ENCODE measurements around the gene PLXNA4.

The PLXNA4 gene

DNA sequence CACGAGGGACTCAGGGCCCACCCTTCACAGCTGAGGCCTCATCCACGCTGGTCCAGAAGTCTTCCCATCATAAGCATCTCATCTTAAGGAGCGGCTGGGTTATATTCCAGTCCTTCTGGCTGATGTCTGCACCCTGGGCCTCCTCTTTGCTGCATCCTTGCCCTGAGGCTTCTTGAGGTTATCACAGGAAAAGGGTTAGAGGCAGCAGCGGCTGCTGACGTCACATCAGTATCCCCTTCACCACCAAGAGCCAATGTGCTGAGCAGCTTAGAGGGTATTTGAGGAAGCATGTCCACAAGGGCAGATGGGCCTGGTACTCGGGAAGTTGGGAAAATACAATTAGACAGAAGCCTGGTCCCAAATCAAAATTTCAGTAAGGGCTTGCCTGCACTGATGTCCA is 125.1 kb downstream of the PLXNA4 start:
- H4K20me1 ChIP-seq (ENCODE audit: control insufficient read depth, insufficient read depth, low read depth, low read length): no peaks in the 10 kb centered on the region
- H3K4me2 ChIP-seq (ENCODE audit: low read length): no peak overlapping the region
- no peaks in the 10 kb centered on the region for H3K9me2 ChIP-seq (replicated peaks; ENCODE audit: control insufficient read depth, low read length)
- H3K27ac ChIP-seq (ENCODE audit: low read depth, low read length): no peak overlapping the region
- no peaks in the 10 kb centered on the region for H3K4me1 ChIP-seq (ENCODE audit: control insufficient read depth, low read length)
- no peaks in the 10 kb centered on the region for H3K9me3 ChIP-seq (ENCODE audit: control insufficient read depth, insufficient read depth, low read length)
- no peaks in the 10 kb centered on the region for H3K79me2 ChIP-seq (ENCODE audit: control insufficient read depth, low read length)
- no peaks in the 10 kb centered on the region for H3F3A ChIP-seq (ENCODE audit: control insufficient read depth, insufficient read depth)
- no peaks in the 10 kb centered on the region for H3K36me3 ChIP-seq (ENCODE audit: control insufficient read depth, low read length)
- no peaks in the 10 kb centered on the region for H3K27me3 ChIP-seq (ENCODE audit: control insufficient read depth, low read length)
- H3K4me3 ChIP-seq (ENCODE audit: low read length): no peak overlapping the region
- TF ChIP-seq, protein P1, sequence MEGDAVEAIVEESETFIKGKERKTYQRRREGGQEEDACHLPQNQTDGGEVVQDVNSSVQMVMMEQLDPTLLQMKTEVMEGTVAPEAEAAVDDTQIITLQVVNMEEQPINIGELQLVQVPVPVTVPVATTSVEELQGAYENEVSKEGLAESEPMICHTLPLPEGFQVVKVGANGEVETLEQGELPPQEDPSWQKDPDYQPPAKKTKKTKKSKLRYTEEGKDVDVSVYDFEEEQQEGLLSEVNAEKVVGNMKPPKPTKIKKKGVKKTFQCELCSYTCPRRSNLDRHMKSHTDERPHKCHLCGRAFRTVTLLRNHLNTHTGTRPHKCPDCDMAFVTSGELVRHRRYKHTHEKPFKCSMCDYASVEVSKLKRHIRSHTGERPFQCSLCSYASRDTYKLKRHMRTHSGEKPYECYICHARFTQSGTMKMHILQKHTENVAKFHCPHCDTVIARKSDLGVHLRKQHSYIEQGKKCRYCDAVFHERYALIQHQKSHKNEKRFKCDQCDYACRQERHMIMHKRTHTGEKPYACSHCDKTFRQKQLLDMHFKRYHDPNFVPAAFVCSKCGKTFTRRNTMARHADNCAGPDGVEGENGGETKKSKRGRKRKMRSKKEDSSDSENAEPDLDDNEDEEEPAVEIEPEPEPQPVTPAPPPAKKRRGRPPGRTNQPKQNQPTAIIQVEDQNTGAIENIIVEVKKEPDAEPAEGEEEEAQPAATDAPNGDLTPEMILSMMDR (IDR thresholded peaks at IDR 0.05; ENCODE audit: low read depth, low read length, poor library complexity, severe bottlenecking): no peak
- TF ChIP-seq EZH2phosphoT487 (IDR thresholded peaks at IDR 0.05; ENCODE audit: borderline replicate concordance, low read length): no peak

GRCh38 chr7:132450696-132451095 is 125.6 kb downstream of the PLXNA4 start:
- Histone ChIP-seq H3K4me2 (ENCODE audit: low read length) (no peak overlapping the region), H3K27ac (ENCODE audit: low read depth, low read length) (no peak overlapping the region), H3K9me2 (replicated peaks; ENCODE audit: control insufficient read depth, low read length) (no peaks in the 10 kb centered on the region), H3K27me3 (ENCODE audit: control insufficient read depth, low read length) (no peaks in the 10 kb centered on the region), H3K4me1 (ENCODE audit: control insufficient read depth, low read length) (no peaks in the 10 kb centered on the region), H3K9me3 (ENCODE audit: control insufficient read depth, insufficient read depth, low read length) (no peaks in the 10 kb centered on the region), H3K79me2 (ENCODE audit: control insufficient read depth, low read length) (no peaks in the 10 kb centered on the region), H3K36me3 (ENCODE audit: control insufficient read depth, low read length) (no peaks in the 10 kb centered on the region), H3K4me3 (ENCODE audit: low read length) (no peak overlapping the region), H3F3A (ENCODE audit: control insufficient read depth, insufficient read depth) (no peaks in the 10 kb centered on the region), H4K20me1 (ENCODE audit: control insufficient read depth, insufficient read depth, low read depth, low read length) (no peaks in the 10 kb centered on the region)
- TF ChIP-seq, protein P1 (IDR thresholded peaks at IDR 0.05; ENCODE audit: low read depth, low read length, poor library complexity, severe bottlenecking): no peak
- TF ChIP-seq EZH2phosphoT487 (IDR thresholded peaks at IDR 0.05; ENCODE audit: borderline replicate concordance, low read length): no peak

GRCh38 chr7:132450188-132450587 is 126.1 kb downstream of the PLXNA4 start:
- H3K27me3 ChIP-seq (ENCODE audit: control insufficient read depth, low read length): no peaks in the 10 kb centered on the region
- TF ChIP-seq, protein P1 (IDR thresholded peaks at IDR 0.05; ENCODE audit: low read depth, low read length, poor library complexity, severe bottlenecking): no peak
- no peak for TF ChIP-seq EZH2phosphoT487 (IDR thresholded peaks at IDR 0.05; ENCODE audit: borderline replicate concordance, low read length)

More at GRCh38 chr7:132450188-132450587, 126.1 kb downstream of the PLXNA4 start:
- Histone ChIP-seq H3K9me2 (replicated peaks; ENCODE audit: control insufficient read depth, low read length) (no peaks in the 10 kb centered on the region), H3K36me3 (ENCODE audit: control insufficient read depth, low read length) (no peaks in the 10 kb centered on the region), H3K4me3 (ENCODE audit: low read length) (no peak overlapping the region), H3F3A (ENCODE audit: control insufficient read depth, insufficient read depth) (no peaks in the 10 kb centered on the region), H3K79me2 (ENCODE audit: control insufficient read depth, low read length) (no peaks in the 10 kb centered on the region), H3K9me3 (ENCODE audit: control insufficient read depth, insufficient read depth, low read length) (no peaks in the 10 kb centered on the region), H3K4me2 (ENCODE audit: low read length) (no peak overlapping the region), H3K27ac (ENCODE audit: low read depth, low read length) (no peak overlapping the region), H4K20me1 (ENCODE audit: control insufficient read depth, insufficient read depth, low read depth, low read length) (no peaks in the 10 kb centered on the region), H3K4me1 (ENCODE audit: control insufficient read depth, low read length) (no peaks in the 10 kb centered on the region)

Data from DOHH2 (cell line).